ENCODE measurements around the gene TMEM169. TPM values are rescaled to one million over a fixed set of nuclear protein-coding genes. Genes with fewer than 3 reads are reported as not detected.
A peak's percentile ranks its signal among the peaks of the same experiment; 100 is the strongest.

TMEM169 gene
- total and polyA plus RNA-seq, 10 of the 15 experiments (the other 5 are each of a cell fraction or from before 2014, with no cell fraction given) = 0.23 to 3.2 (median 2.3) TPM

GRCh38 chr2:216133397-216133796 lies 51.7 kb downstream of the TMEM169 start:
- no peak for TF ChIP-seq SREBF2 (IDR thresholded peaks at IDR 0.05; ENCODE audit: low read length)
- TF ChIP-seq SUPT20H (IDR thresholded peaks at IDR 0.05; ENCODE audit: borderline replicate concordance, control insufficient read depth, low read depth, low read length) = no peak
- TF ChIP-seq SIN3A (IDR thresholded peaks at IDR 0.05; ENCODE audit: low read depth, low read length) = no peak
- TF ChIP-seq, protein P1, sequence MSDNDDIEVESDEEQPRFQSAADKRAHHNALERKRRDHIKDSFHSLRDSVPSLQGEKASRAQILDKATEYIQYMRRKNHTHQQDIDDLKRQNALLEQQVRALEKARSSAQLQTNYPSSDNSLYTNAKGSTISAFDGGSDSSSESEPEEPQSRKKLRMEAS (IDR thresholded peaks at IDR 0.05; ENCODE audit: low read depth, low read length) = no peak
- no peak overlapping the region for H3K9ac ChIP-seq (ENCODE audit: control insufficient read depth, insufficient read depth, low read length)
- no peak overlapping the region for H3K4me2 ChIP-seq (ENCODE audit: control insufficient read depth, insufficient read depth)
- intact Hi-C loops (cut with micrococcal nuclease; ENCODE audit: unreplicated experiment) = no loop called here
- no TSS peak for BruUV-seq (replicated peaks)
- RAD21 ChIA-PET (ENCODE audit: unreplicated experiment) = interaction anchor here (0.7 to 1.1 kb wide), 2 partner anchors 23 to 101 kb away, joined by 3 to 4 read pairs; no protein-coding TSS in a partner anchor
- no peaks in the 10 kb centered on the region for H4K20me1 ChIP-seq (ENCODE audit: control insufficient read depth, insufficient read depth)
- no peak overlapping the region for H3K4me3 ChIP-seq
- H3K27ac ChIP-seq (ENCODE audit: control insufficient read depth, insufficient read depth) = no peak overlapping the region
- SMC1A ChIA-PET (ENCODE audit: uncharacterized antibody, unreplicated experiment) = interaction anchor here (1.0 to 1.6 kb wide), 4 partner anchors 9 to 23 kb away, joined by 3 to 5 read pairs (median 4); no protein-coding TSS in a partner anchor
- no peaks in the 10 kb centered on the region for H3K27me3 ChIP-seq (replicated peaks in 1 of 2; ENCODE audit: control insufficient read depth in 2 of 2, insufficient read depth in 2 of 2, low read length in 1 of 2)
- ATAC-seq (no peak), DNase-seq (ENCODE audit: low read depth, low spot score) (no peak), FAIRE-seq (no peak)
- in situ Hi-C loops (cut with MboI) = no loop called here
- no peaks in the 10 kb centered on the region; the same call in none of the 2 replicates for H3K79me2 ChIP-seq (ENCODE audit: control insufficient read depth, insufficient read depth, low read length)
- POLR2A ChIA-PET = interaction anchor here (0.6 to 1.4 kb wide), 5 partner anchors 9 to 15 kb away, joined by 3 to 4 read pairs (median 3); no protein-coding TSS in a partner anchor
- peaks cover 14 to 74% of the 10 kb centered on the region in 2 experiments for H3K36me3 ChIP-seq (ENCODE audit: control insufficient read depth in 2 of 2, insufficient read depth in 2 of 2, low read length in 1 of 2)
- no peak overlapping the region for H2AFZ ChIP-seq (ENCODE audit: control insufficient read depth, low read depth, low read length)
- CTCF ChIA-PET = interaction anchor here (1.0 to 2.4 kb wide), 3 partner anchors 8 to 533 kb away, joined by 3 to 10 read pairs (median 3); no protein-coding TSS in a partner anchor
- no peaks in the 10 kb centered on the region for H3K9me3 ChIP-seq (replicated peaks; ENCODE audit: control insufficient read depth, insufficient read depth, low read length)
- 98% methylated on average over 2 of the region's 2 CpGs for WGBS (ENCODE audit: insufficient coverage, insufficient replicate concordance, low lambda C conversion rate, missing lambda C conversion rate)
- H3K4me1 ChIP-seq (ENCODE audit: control insufficient read depth, insufficient read depth, low read length) = no peaks in the 10 kb centered on the region

DNA sequence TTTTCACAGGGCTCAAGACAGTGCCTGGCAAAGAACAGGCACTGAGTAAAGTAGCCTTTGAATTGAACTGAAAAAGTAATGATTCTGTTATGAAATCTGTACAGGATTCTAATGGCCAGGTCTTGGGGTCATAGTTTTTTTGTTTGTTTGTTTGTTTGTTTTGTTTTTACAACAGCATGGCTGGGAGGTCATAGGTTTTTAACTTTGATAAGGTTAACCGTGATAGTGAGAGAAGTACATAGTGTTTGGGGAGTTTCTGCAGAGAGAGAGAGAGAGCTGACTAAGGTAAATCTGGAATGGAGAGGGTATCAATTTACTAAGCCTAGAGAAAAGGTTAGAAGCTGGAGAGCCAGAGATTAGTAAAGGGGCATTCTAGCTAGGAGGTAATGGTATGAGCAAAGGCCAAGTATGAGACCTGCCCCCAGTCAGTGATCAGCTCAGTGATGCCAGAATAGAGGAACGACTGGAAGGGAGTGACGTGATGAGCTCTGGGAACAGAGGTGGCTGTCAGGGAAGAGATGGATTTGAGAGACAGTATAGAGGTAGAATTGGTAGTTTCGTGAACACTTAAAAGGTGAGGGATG lies 53.3 kb downstream of the TMEM169 start:
- SMC1A ChIA-PET (ENCODE audit: uncharacterized antibody, unreplicated experiment) = interaction anchor here (0.8 to 0.9 kb wide), 2 partner anchors 9 to 102 kb away, joined by 3 to 4 read pairs; no protein-coding TSS in a partner anchor
- no peak overlapping the region for H3K4me2 ChIP-seq (ENCODE audit: control insufficient read depth, insufficient read depth)
- no peaks in the 10 kb centered on the region for H3K4me1 ChIP-seq (ENCODE audit: control insufficient read depth, insufficient read depth, low read length)
- H3K9me3 ChIP-seq (replicated peaks; ENCODE audit: control insufficient read depth, insufficient read depth, low read length) = no peaks in the 10 kb centered on the region
- FAIRE-seq (no peak), ATAC-seq (no peak), DNase-seq (ENCODE audit: low read depth, low spot score) (no peak)
- POLR2A ChIA-PET = interaction anchor here (1.3 kb wide), 1 partner anchor 11 kb away, joined by 3 read pairs; no protein-coding TSS in a partner anchor
- 0 out of 2 replicates have a peak, but pooled peaks have one; percentile 14 for TF ChIP-seq POLR2A (IDR thresholded peaks at IDR 0.05; ENCODE audit: low read depth, low read length)
- TF ChIP-seq EZH2 (IDR thresholded peaks at IDR 0.05; ENCODE audit: borderline replicate concordance, control insufficient read depth, low read depth, low read length) = no peak
- no peaks in the 10 kb centered on the region for H3K27me3 ChIP-seq (replicated peaks in 1 of 2; ENCODE audit: control insufficient read depth in 2 of 2, insufficient read depth in 2 of 2, low read length in 1 of 2)
- RAD21 ChIA-PET (ENCODE audit: unreplicated experiment) = no interaction called here
- H3K79me2 ChIP-seq (ENCODE audit: control insufficient read depth, insufficient read depth, low read length) = no peaks in the 10 kb centered on the region; the same call in none of the 2 replicates
- CTCF ChIA-PET = interaction anchor here (0.8 to 1.6 kb wide), 4 partner anchors 9 to 255 kb away, joined by 3 to 4 read pairs (median 3); no protein-coding TSS in a partner anchor
- no peak overlapping the region for H3K27ac ChIP-seq (ENCODE audit: control insufficient read depth, insufficient read depth)
- 75% methylated on average over 4 of the region's 4 CpGs for WGBS (ENCODE audit: insufficient coverage, insufficient replicate concordance, low lambda C conversion rate, missing lambda C conversion rate)
- peaks cover 14 to 67% of the 10 kb centered on the region in 2 experiments for H3K36me3 ChIP-seq (ENCODE audit: control insufficient read depth in 2 of 2, insufficient read depth in 2 of 2, low read length in 1 of 2)
- no peak overlapping the region for H3K4me3 ChIP-seq
- intact Hi-C loops (cut with micrococcal nuclease; ENCODE audit: unreplicated experiment) (no loop called here), in situ Hi-C loops (cut with MboI) (no loop called here)
- H2AFZ ChIP-seq (ENCODE audit: control insufficient read depth, low read depth, low read length) = no peak overlapping the region
- no TSS peak for BruUV-seq (replicated peaks)
- H3K9ac ChIP-seq (ENCODE audit: control insufficient read depth, insufficient read depth, low read length) = no peak overlapping the region
- H4K20me1 ChIP-seq (ENCODE audit: control insufficient read depth, insufficient read depth) = no peaks in the 10 kb centered on the region
